Activated CD4-positive, alpha-beta T cell treated with anti-CD3 and anti-CD28 coated beads, Interleukin-2, amount 50 U/mL, for 1 hour (primary cell): ENCODE results near the gene CSF2RB.

Experiments
- DNase-seq: peaks from one replicate; pipeline ENCODE4 v3.0.0-alpha.2; 2020

CSF2RB gene

GRCh38 chr22:36938886-36939285, 25.5 kb downstream of the CSF2RB start:
- DNase-seq = no peak

- DNase-seq = no peak
These were observed 27.2 kb downstream of the CSF2RB start for GRCh38 chr22:36940676-36941075.

- DNase-seq = no peak
These were observed 29.1 kb downstream of the CSF2RB start for GRCh38 chr22:36942556-36942955.

- DNase-seq = no peak
These were observed 33.2 kb downstream of the CSF2RB start for GRCh38 chr22:36946421-36947158.

GRCh38 chr22:36948273-36949225, 35.1 kb downstream of the CSF2RB start:
- DNase-seq = no peak

GRCh38 chr22:36950797-36951590, 37.6 kb downstream of the CSF2RB start:
- DNase-seq = no peak

GRCh38 chr22:36951746-36952145, 38.3 kb downstream of the CSF2RB start:
- no peak for DNase-seq

GRCh38 chr22:36953239-36954080, 40.0 kb downstream of the CSF2RB start:
- no peak for DNase-seq

- DNase-seq = no peak
These were observed 41.0 kb downstream of the CSF2RB start for GRCh38 chr22:36954251-36955014.

- DNase-seq = no peak
These were observed 42.3 kb downstream of the CSF2RB start for GRCh38 chr22:36955691-36956090.

GRCh38 chr22:36958366-36958765, 44.9 kb downstream of the CSF2RB start:
- DNase-seq = no peak

GRCh38 chr22:36961626-36962025, 48.2 kb downstream of the CSF2RB start:
- no peak for DNase-seq

- no peak for DNase-seq
These were observed 49.9 kb downstream of the CSF2RB start for GRCh38 chr22:36963302-36963701.

- no peak for DNase-seq
These were observed 50.7 kb downstream of the CSF2RB start for GRCh38 chr22:36964106-36964505.

- DNase-seq = no peak
These were observed 52.3 kb downstream of the CSF2RB start for GRCh38 chr22:36965696-36966095.

- DNase-seq = no peak
These were observed 53.6 kb downstream of the CSF2RB start for GRCh38 chr22:36966851-36967540.

GRCh38 chr22:36968249-36968964, 55.0 kb downstream of the CSF2RB start:
- DNase-seq = no peak

- DNase-seq = no peak
These were observed 58.1 kb downstream of the CSF2RB start for GRCh38 chr22:36971341-36972125.

GRCh38 chr22:36976606-36977005, 63.2 kb downstream of the CSF2RB start:
- no peak for DNase-seq
